Stimulated activated naive CD8-positive, alpha-beta T cell treated with anti-CD3 and anti-CD28 coated beads, Interleukin-15, amount 100 ng/mL, for 72 hours (primary cell): Measurements from ENCODE around the gene ASTN2.

ENCODE experiments used
- ATAC-seq: fragments of 150-1000 bp; cut with Tn5 transposase; 2 replicates; pipeline ENCODE4 v1.10.0; 2021; ENCODE audit warnings: mild to moderate bottlenecking, moderate library complexity
- DNase-seq, 2 donors: peaks; one replicate each; pipeline ENCODE4 v3.0.0; 2021 to 2022
- H3K27ac Mint-ChIP-seq, 2 donors: one replicate each; pipeline ENCODE4 v1.8.0; 2022; ENCODE audit warnings: mild to moderate bottlenecking in 2 of 2, mixed read lengths in 2 of 2, moderate library complexity in 2 of 2
- H3K27me3 Mint-ChIP-seq: one replicate; pipeline ENCODE4 v1.8.0; 2022; ENCODE audit warnings: mixed read lengths
- H3K4me1 Mint-ChIP-seq: one replicate; pipeline ENCODE4 v1.8.0; 2022; ENCODE audit warnings: mild to moderate bottlenecking, mixed read lengths
- H3K4me3 Mint-ChIP-seq, 2 donors: one replicate each; pipeline ENCODE4 v1.8.0; 2022; ENCODE audit warnings: mild to moderate bottlenecking in 2 of 2, mixed read lengths in 2 of 2, moderate library complexity in 1 of 2
- H3K9me3 Mint-ChIP-seq, 2 donors: one replicate each; pipeline ENCODE4 v1.8.0; 2022; ENCODE audit warnings: mixed read lengths in 2 of 2

Gene ASTN2

GRCh38 chr9:117125531-117125930, 289.3 kb downstream of the ASTN2 start:
- Mint-ChIP-seq H3K9me3 (peaks cover 16 to 17% of the 10 kb centered on the region in 2 donors), H3K27ac (no peak overlapping the region), H3K27me3 (no peaks in the 10 kb centered on the region), H3K4me1 (no peaks in the 10 kb centered on the region), H3K4me3 (no peak overlapping the region)
- ATAC-seq (no peak), DNase-seq (no peak)

GRCh38 chr9:117123729-117124128, 291.1 kb downstream of the ASTN2 start:
- no peak for DNase-seq
- ATAC-seq: no peak
- H3K4me3 Mint-ChIP-seq: no peak overlapping the region
- no peaks in the 10 kb centered on the region for H3K4me1 Mint-ChIP-seq
- no peaks in the 10 kb centered on the region for H3K27me3 Mint-ChIP-seq
- peaks cover 16 to 17% of the 10 kb centered on the region in 2 donors for H3K9me3 Mint-ChIP-seq
- H3K27ac Mint-ChIP-seq: no peak overlapping the region

- Mint-ChIP-seq H3K9me3 (peaks cover 12 to 17% of the 10 kb centered on the region in 2 donors), H3K27me3 (no peaks in the 10 kb centered on the region), H3K27ac (no peak overlapping the region), H3K4me3 (no peak overlapping the region), H3K4me1 (no peaks in the 10 kb centered on the region)
- DNase-seq (no peak), ATAC-seq (no peak)
Measured at GRCh38 chr9:117122953-117123352, 291.9 kb downstream of the ASTN2 start.

- no peaks in the 10 kb centered on the region for H3K4me1 Mint-ChIP-seq
- no peak for ATAC-seq
- peaks cover 12 to 19% of the 10 kb centered on the region in 2 donors for H3K9me3 Mint-ChIP-seq
- H3K27me3 Mint-ChIP-seq: no peaks in the 10 kb centered on the region
- no peak overlapping the region for H3K4me3 Mint-ChIP-seq
- H3K27ac Mint-ChIP-seq: no peak overlapping the region
- no peak for DNase-seq
Measured at GRCh38 chr9:117122102-117122501, 292.8 kb downstream of the ASTN2 start.

DNA sequence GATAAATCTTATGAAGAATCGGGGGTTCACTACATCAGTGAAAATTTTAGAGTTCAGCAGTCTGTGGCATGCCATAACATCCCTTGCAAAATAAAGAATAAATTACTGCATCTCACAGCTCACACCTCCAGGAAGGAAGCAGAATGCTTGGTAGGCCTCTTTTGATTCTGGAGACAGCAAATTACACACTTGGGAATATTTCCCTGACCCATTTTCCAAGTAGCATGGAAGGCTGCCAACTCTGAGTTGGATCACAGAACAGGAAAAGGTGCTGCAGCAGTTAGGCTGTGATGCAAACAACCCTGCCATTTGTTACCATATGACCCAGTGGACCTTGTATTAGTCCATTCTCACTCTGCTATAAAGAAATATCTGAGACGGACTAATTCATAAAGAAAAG, 293.5 kb downstream of the ASTN2 start:
- Mint-ChIP-seq H3K4me1 (no peaks in the 10 kb centered on the region), H3K27me3 (no peaks in the 10 kb centered on the region), H3K4me3 (no peak overlapping the region), H3K9me3 (peaks cover 12 to 15% of the 10 kb centered on the region in 2 donors), H3K27ac (no peak overlapping the region)
- no peak for DNase-seq
- ATAC-seq: no peak

- Mint-ChIP-seq H3K4me3 (no peak overlapping the region), H3K4me1 (no peaks in the 10 kb centered on the region), H3K27me3 (no peaks in the 10 kb centered on the region), H3K27ac (no peak overlapping the region), H3K9me3 (peaks cover 17 to 22% of the 10 kb centered on the region in 2 donors)
- ATAC-seq (no peak), DNase-seq (no peak)
Measured at GRCh38 chr9:117120061-117120460, 294.8 kb downstream of the ASTN2 start.

DNA sequence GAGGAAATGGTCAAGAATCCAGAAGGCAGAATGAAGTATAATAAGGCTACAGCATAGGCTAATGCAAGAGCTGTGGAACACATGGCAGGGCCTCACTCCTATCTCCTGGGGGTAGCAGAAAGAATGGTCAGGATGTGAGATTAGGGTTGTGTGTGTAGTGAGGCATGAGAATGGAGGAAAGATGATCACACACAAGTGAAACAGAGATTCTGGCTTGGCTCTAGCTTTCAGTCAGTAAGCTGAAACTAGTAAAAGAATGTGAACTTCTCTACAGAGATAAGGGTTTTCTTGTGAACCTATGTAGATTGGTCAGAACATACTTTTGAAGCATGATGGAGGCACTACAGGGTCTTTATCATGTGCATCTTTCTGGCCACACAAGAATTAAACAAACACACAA, 298.8 kb downstream of the ASTN2 start:
- H3K27me3 Mint-ChIP-seq: no peaks in the 10 kb centered on the region
- H3K4me3 Mint-ChIP-seq: no peak overlapping the region
- no peak overlapping the region for H3K27ac Mint-ChIP-seq
- DNase-seq (no peak), ATAC-seq (no peak)
- peaks cover 9 to 14% of the 10 kb centered on the region in 2 donors for H3K9me3 Mint-ChIP-seq
- no peaks in the 10 kb centered on the region for H3K4me1 Mint-ChIP-seq

DNA sequence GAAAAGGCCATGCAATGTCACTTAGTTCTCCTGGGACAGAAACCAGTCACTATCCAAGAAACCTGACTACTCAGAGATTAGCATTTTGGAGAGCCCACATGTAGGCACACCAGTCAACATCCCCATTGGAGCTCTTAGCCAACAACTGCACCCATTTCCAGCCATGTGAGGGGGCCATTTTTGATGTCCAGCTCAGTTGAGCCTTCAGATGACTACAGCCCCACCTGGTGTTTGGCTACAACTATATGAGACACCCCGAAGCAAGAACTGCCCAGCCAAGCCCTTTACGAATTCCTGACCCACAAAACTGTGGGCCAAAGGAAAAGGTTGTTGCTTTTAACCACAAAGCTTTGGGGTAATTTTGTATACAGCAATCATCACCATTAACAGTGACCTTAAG, 300.1 kb downstream of the ASTN2 start:
- no peaks in the 10 kb centered on the region for H3K27me3 Mint-ChIP-seq
- ATAC-seq (no peak), DNase-seq (no peak)
- no peaks in the 10 kb centered on the region for H3K4me1 Mint-ChIP-seq
- H3K4me3 Mint-ChIP-seq: no peak overlapping the region
- H3K9me3 Mint-ChIP-seq: peaks cover 5 to 14% of the 10 kb centered on the region in 2 donors
- H3K27ac Mint-ChIP-seq: no peak overlapping the region

GRCh38 chr9:117104716-117105495, 310.0 kb downstream of the ASTN2 start:
- H3K9me3 Mint-ChIP-seq: peaks cover 5 to 6% of the 10 kb centered on the region in 2 donors
- ATAC-seq: no peak
- no peaks in the 10 kb centered on the region for H3K27me3 Mint-ChIP-seq
- no peak for DNase-seq
- H3K4me3 Mint-ChIP-seq: no peak overlapping the region
- H3K27ac Mint-ChIP-seq: no peak overlapping the region
- no peaks in the 10 kb centered on the region for H3K4me1 Mint-ChIP-seq

GRCh38 chr9:117104206-117104605, 310.7 kb downstream of the ASTN2 start:
- no peak for ATAC-seq
- H3K27me3 Mint-ChIP-seq: no peaks in the 10 kb centered on the region
- H3K27ac Mint-ChIP-seq: no peak overlapping the region
- no peak for DNase-seq
- H3K9me3 Mint-ChIP-seq: peaks cover 5 to 6% of the 10 kb centered on the region in 2 donors
- H3K4me1 Mint-ChIP-seq: no peaks in the 10 kb centered on the region
- no peak overlapping the region for H3K4me3 Mint-ChIP-seq

GRCh38 chr9:117103438-117104110, 311.3 kb downstream of the ASTN2 start:
- no peak for DNase-seq
- Mint-ChIP-seq H3K27ac (no peak overlapping the region), H3K27me3 (no peaks in the 10 kb centered on the region), H3K4me3 (no peak overlapping the region), H3K4me1 (no peaks in the 10 kb centered on the region), H3K9me3 (peaks cover 5 to 6% of the 10 kb centered on the region in 2 donors)
- no peak for ATAC-seq

GRCh38 chr9:117101008-117101407, 313.8 kb downstream of the ASTN2 start:
- H3K27ac Mint-ChIP-seq: no peak overlapping the region
- peaks cover 6 to 14% of the 10 kb centered on the region in 2 donors for H3K9me3 Mint-ChIP-seq
- no peaks in the 10 kb centered on the region for H3K27me3 Mint-ChIP-seq
- no peak for ATAC-seq
- no peak overlapping the region for H3K4me3 Mint-ChIP-seq
- DNase-seq: no peak
- H3K4me1 Mint-ChIP-seq: no peaks in the 10 kb centered on the region

DNA sequence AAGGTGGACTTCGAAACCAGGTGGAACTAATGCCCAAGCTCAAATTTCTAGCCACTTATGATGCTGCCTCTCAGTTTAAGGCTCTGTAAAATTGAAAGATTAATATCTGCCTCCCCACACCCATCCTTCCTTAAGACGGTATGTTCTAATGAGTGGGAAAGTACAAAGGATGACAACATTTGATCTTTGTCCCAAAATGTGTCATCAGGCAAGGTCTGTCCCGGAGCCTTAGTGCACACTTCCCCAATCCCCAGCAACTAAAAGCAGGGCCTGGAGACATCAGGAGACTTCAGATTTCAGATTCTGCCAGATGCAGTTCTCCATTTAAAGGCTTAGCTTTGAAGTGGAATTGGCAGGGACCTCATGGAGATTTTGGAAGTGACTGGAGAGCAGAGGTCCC, 316.5 kb downstream of the ASTN2 start:
- Mint-ChIP-seq H3K27me3 (no peaks in the 10 kb centered on the region), H3K4me1 (no peaks in the 10 kb centered on the region), H3K4me3 (no peak overlapping the region), H3K27ac (no peak overlapping the region), H3K9me3 (peaks cover 6 to 14% of the 10 kb centered on the region in 2 donors)
- ATAC-seq (no peak), DNase-seq (no peak)

- no peaks in the 10 kb centered on the region for H3K4me1 Mint-ChIP-seq
- ATAC-seq (no peak), DNase-seq (no peak)
- H3K27me3 Mint-ChIP-seq: no peaks in the 10 kb centered on the region
- no peak overlapping the region for H3K27ac Mint-ChIP-seq
- H3K4me3 Mint-ChIP-seq: no peak overlapping the region
- peaks cover 6 to 14% of the 10 kb centered on the region in 2 donors for H3K9me3 Mint-ChIP-seq
Measured at GRCh38 chr9:117097761-117098160, 317.1 kb downstream of the ASTN2 start.

GRCh38 chr9:117096138-117096537, 318.7 kb downstream of the ASTN2 start:
- Mint-ChIP-seq H3K4me1 (no peaks in the 10 kb centered on the region), H3K27ac (no peak overlapping the region), H3K9me3 (peaks cover 6 to 14% of the 10 kb centered on the region in 2 donors), H3K4me3 (no peak overlapping the region), H3K27me3 (no peaks in the 10 kb centered on the region)
- ATAC-seq (no peak), DNase-seq (no peak)

- Mint-ChIP-seq H3K9me3 (peaks cover 8 to 9% of the 10 kb centered on the region in 2 donors), H3K27me3 (no peaks in the 10 kb centered on the region), H3K4me3 (no peak overlapping the region), H3K27ac (no peak overlapping the region), H3K4me1 (no peaks in the 10 kb centered on the region)
- ATAC-seq (no peak), DNase-seq (no peak)
Measured at GRCh38 chr9:117095081-117095480, 319.8 kb downstream of the ASTN2 start.
